NCI-H1930 (cell line): ENCODE data around the gene ZPLD1.

ENCODE experiments used
- DNase-seq, 2 experiments: peaks; one replicate each; lab custom pipeline; 2025; lab: John Stamatoyannopoulos, UW

The ZPLD1 gene

GRCh38 chr3:102434715-102435114 lies at the start of gene ZPLD1:
ZPLD1 (plus strand) TSS chr3:102435015; CDS start chr3:102438488, 3,473 bp downstream.
- DNase-seq = no peak

GRCh38 chr3:102390171-102390864 lies 44.5 kb upstream of the ZPLD1 start:
- DNase-seq = no peak

- DNase-seq = no peak
These were observed 43.9 kb upstream of the ZPLD1 start for GRCh38 chr3:102390916-102391315.

- DNase-seq = no peak
These were observed 43.3 kb upstream of the ZPLD1 start for GRCh38 chr3:102391491-102391890.

GRCh38 chr3:102394517-102394916 lies 40.3 kb upstream of the ZPLD1 start:
- no peak for DNase-seq

GRCh38 chr3:102398176-102398575 lies 36.6 kb upstream of the ZPLD1 start:
- DNase-seq = no peak

GRCh38 chr3:102398666-102399065 lies 36.1 kb upstream of the ZPLD1 start:
- DNase-seq = no peak

- DNase-seq = no peak
These were observed 34.7 kb upstream of the ZPLD1 start for GRCh38 chr3:102400142-102400541.

GRCh38 chr3:102400766-102401165 lies 34.0 kb upstream of the ZPLD1 start:
- no peak for DNase-seq

GRCh38 chr3:102410616-102411015 lies 24.2 kb upstream of the ZPLD1 start:
- DNase-seq = no peak

GRCh38 chr3:102415553-102415952 lies 19.3 kb upstream of the ZPLD1 start:
- no peak for DNase-seq

GRCh38 chr3:102419786-102420185 lies 15.0 kb upstream of the ZPLD1 start:
- no peak for DNase-seq

GRCh38 chr3:102441832-102442231 lies 7.0 kb downstream of the ZPLD1 start:
- DNase-seq = no peak

GRCh38 chr3:102443021-102443420 lies 8.2 kb downstream of the ZPLD1 start:
- no peak for DNase-seq

GRCh38 chr3:102444101-102444500 lies 9.3 kb downstream of the ZPLD1 start:
- no peak for DNase-seq

GRCh38 chr3:102447272-102447671 lies 12.5 kb downstream of the ZPLD1 start:
- DNase-seq = no peak

- no peak for DNase-seq
These were observed 14.5 kb downstream of the ZPLD1 start for GRCh38 chr3:102449341-102449740.

GRCh38 chr3:102449930-102450329 lies 15.1 kb downstream of the ZPLD1 start:
- DNase-seq = no peak

- no peak for DNase-seq
These were observed 16.2 kb downstream of the ZPLD1 start for GRCh38 chr3:102450976-102451375.

- DNase-seq = no peak
These were observed 16.7 kb downstream of the ZPLD1 start for GRCh38 chr3:102451543-102451942.

GRCh38 chr3:102454181-102454580 lies 19.4 kb downstream of the ZPLD1 start:
- peak; percentile 39 to 43 for DNase-seq

- no peak for DNase-seq
These were observed 22.8 kb downstream of the ZPLD1 start for GRCh38 chr3:102457644-102458043.

- no peak for DNase-seq
These were observed 25.8 kb downstream of the ZPLD1 start for GRCh38 chr3:102460579-102460978.

- no peak for DNase-seq
These were observed 29.4 kb downstream of the ZPLD1 start for GRCh38 chr3:102464261-102464660.
